ENCODE measurements around the gene ASPSCR1. TPM values are rescaled to one million over a fixed set of nuclear protein-coding genes. Genes with fewer than 3 reads are reported as not detected.
"Not testable (repeated sequence)": the region's sequence is repeated elsewhere in the genome, so short reads cannot be mapped to it uniquely, and the experiment has no call there.

The ASPSCR1 gene
- total RNA-seq, 2 experiments from 2014 or later = 34.4 to 35.1 TPM

DNA sequence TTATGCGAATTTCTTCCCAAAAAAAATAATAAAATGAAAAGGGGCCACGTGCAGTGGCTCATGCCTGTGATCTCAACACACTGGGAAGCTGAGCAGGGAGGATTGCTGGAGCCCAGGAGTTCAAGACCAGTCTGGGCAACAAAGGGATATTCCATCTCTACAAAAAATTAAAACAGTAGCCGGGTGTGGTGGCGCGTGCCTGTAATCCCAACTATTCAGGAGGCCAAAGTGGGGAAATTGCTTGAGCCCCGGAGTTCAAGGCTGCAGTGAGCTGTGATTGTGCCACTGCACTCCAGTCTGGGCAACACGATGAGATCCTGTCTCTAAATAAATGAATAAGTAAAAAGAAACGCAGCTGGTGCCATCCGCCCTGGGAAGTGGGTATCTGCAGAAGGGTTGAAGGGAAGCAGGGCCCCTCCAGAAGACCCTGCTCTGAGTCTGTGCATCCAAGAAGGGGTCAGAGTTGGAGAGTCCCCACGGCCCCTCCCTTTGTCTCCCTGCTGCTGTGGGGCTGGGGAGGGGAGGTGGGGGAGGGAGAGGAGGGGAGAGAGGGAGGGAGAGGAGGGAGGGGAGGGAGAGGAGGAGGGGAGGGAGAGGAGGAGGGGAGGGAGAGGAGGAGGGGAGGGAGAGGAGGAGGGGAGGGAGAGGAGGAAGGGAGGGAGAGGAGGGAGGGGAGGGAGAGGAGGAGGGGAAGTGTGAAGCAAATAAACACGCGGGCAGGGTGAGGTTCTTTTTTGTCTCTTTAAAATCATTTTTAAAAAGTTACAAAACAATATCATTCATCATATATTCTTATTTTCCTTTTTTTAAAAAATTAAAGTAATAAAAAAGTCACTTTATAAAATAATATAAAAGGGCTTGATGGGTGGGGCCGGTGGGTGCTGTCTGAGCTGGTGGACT, 25.4 kb upstream of the ASPSCR1 start:
- H3K9me3 Mint-ChIP-seq = no peaks in the 10 kb centered on the region
- DNase-seq (no peak), ATAC-seq (ENCODE audit: low read depth) (no peak)
- peaks cover 8% of the 10 kb centered on the region for H3K27me3 Mint-ChIP-seq
- H3K36me3 Mint-ChIP-seq = no peaks in the 10 kb centered on the region
- no peak overlapping the region for H3K4me3 Mint-ChIP-seq
- H3K27ac Mint-ChIP-seq = no peak overlapping the region
- no peaks in the 10 kb centered on the region for H3K4me1 Mint-ChIP-seq
- POLR2A ChIA-PET = interaction anchor here (1.4 kb wide), 1 partner anchor 70 kb away, joined by 3 read pairs; the partner anchor contains the start of gene CENPX

DNA sequence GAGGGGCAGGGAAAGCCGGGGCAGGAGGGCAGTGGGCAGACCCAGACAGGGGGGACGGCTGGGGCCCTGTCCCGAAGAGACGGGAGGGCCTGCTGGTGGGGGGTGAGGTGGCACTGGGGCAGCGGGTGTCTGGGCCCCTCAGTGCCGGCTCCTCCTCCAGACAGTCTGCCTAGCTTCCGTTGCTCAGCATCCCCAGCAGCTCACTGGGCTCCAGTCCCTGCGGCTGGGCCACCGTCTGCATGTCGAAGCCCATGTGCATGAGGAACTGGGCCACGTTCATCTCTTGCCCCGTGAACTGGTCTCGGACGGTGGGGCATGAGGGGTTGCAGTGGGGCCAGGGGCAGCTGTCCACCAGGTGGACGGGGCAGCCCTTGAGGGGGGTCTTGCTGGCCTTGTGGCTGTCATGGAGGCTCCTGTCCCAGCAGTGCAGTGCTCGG, 24.6 kb upstream of the ASPSCR1 start:
- H3K4me1 Mint-ChIP-seq = no peaks in the 10 kb centered on the region
- H3K27me3 Mint-ChIP-seq = peaks cover 12% of the 10 kb centered on the region
- POLR2A ChIA-PET = interaction anchor here (1.4 kb wide), 1 partner anchor 70 kb away, joined by 3 read pairs; the partner anchor contains the start of gene CENPX
- DNase-seq (no peak), ATAC-seq (ENCODE audit: low read depth) (no peak)
- H3K9me3 Mint-ChIP-seq = no peaks in the 10 kb centered on the region
- H3K27ac Mint-ChIP-seq = no peak overlapping the region
- H3K36me3 Mint-ChIP-seq = no peaks in the 10 kb centered on the region
- H3K4me3 Mint-ChIP-seq = no peak overlapping the region

- POLR2A ChIA-PET = interaction anchor here (1.4 kb wide), 1 partner anchor 69 kb away, joined by 3 read pairs; the partner anchor contains the start of gene CENPX
- H3K36me3 Mint-ChIP-seq; H3K9me3 Mint-ChIP-seq; H3K4me3 Mint-ChIP-seq; ATAC-seq (ENCODE audit: low read depth); H3K4me1 Mint-ChIP-seq; H3K27ac Mint-ChIP-seq; DNase-seq: not testable (repeated sequence)
- H3K27me3 Mint-ChIP-seq = peaks cover 16% of the 10 kb centered on the region
Observed at GRCh38 chr17:81953443-81953842, 24.0 kb upstream of the ASPSCR1 start.

DNA sequence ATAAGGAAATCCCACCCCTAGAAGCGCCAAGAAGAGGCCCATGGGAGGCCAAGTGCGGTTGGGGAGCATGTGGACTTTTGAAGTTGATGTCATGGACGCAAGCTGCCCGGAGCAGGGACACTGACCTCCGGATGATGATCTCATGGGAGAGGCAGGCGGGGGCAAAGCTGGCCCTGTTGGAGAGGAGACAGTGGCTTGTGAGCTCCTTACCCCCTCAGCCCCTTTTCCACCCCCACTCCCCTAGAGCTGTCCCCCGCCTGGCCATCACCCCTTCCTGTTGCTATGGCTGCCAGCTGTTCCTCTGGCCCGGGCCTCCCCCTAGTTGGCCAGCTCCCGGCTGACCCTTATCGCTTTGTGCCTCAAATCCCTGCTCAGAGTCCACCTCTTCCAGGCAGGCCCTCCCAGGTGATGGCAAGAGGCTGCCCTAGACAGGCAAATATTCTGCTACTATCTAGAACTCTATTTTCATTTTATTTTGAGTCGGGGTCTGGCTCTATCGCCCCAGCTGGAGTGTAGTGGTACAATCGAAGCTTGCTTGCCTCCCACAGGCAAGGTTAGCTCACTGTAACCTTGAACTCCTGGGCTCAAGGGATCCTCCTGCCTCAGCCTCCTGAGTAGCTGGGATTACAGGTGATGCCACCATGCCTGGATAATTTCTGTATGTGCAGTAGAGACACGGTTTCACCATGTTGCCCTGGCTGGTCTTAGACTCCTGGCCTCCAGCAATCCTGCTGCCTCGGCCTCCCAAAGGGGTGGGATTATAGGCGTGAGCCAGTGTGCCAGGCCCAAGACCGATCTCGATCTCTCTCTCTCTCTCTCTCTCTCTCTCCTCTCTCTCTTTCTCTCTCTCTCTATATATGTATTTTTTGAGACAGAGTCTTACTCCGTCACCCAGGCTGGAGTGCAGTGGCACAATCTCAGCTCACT, 23.0 kb upstream of the ASPSCR1 start:
- peaks cover 23% of the 10 kb centered on the region for H3K27me3 Mint-ChIP-seq
- DNase-seq (no peak), ATAC-seq (ENCODE audit: low read depth) (no peak)
- POLR2A ChIA-PET = interaction anchor here (1.1 kb wide), 1 partner anchor 68 kb away, joined by 4 read pairs; the partner anchor contains the start of gene CENPX
- H3K4me1 Mint-ChIP-seq = no peaks in the 10 kb centered on the region
- no peaks in the 10 kb centered on the region for H3K36me3 Mint-ChIP-seq
- H3K4me3 Mint-ChIP-seq = no peak overlapping the region
- H3K9me3 Mint-ChIP-seq = no peaks in the 10 kb centered on the region
- H3K27ac Mint-ChIP-seq = no peak overlapping the region

DNA sequence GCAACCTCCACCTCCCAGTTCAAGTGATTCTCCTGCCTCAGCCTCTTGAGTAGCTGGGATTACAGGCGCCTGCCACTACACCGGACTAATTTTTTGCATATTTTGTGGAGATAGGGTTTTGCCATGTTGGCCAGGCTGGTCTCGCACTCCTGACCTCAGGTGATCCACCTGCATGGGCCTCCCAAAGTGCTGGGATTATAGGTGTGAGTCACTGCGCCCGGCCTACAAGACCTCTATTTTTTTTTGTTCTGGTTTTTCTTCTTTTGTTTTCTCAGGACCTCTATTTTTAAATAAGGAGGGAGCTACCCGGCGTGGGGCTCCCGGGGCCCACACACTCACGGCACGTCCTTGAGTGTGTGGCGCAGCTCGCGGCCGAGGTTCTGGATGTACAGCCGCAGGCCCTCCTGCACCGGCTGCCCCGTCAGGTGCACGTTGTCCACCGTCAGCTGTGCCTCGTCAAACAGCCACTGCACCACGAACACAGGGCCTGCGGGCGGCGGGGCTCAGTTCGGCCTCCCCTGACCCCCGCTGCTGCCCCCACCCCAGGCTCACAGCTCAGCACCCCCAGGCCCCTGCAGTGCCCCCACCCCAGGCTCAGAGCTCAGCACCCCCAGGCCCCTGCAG, 22.3 kb upstream of the ASPSCR1 start:
- H3K36me3 Mint-ChIP-seq = no peaks in the 10 kb centered on the region
- POLR2A ChIA-PET = interaction anchor here (1.1 kb wide), 1 partner anchor 67 kb away, joined by 4 read pairs; the partner anchor contains the start of gene CENPX

GRCh38 chr17:81955756-81956544, 21.5 kb upstream of the ASPSCR1 start:
- DNase-seq = no peak
- POLR2A ChIA-PET = interaction anchor here (1.1 kb wide), 1 partner anchor 66 kb away, joined by 4 read pairs; the partner anchor contains the start of gene CENPX
- no peaks in the 10 kb centered on the region for H3K4me1 Mint-ChIP-seq
- H3K27ac Mint-ChIP-seq = no peak overlapping the region
- no peaks in the 10 kb centered on the region for H3K36me3 Mint-ChIP-seq
- H3K4me3 Mint-ChIP-seq = no peak overlapping the region
- no peak for ATAC-seq (ENCODE audit: low read depth)
- peaks cover 21% of the 10 kb centered on the region for H3K27me3 Mint-ChIP-seq
- H3K9me3 Mint-ChIP-seq = no peaks in the 10 kb centered on the region

More for the DNA sequence above, 22.3 kb upstream of the ASPSCR1 start:
- Mint-ChIP-seq H3K27ac (no peak overlapping the region), H3K4me3 (no peak overlapping the region), H3K4me1 (no peaks in the 10 kb centered on the region), H3K27me3 (peaks cover 23% of the 10 kb centered on the region), H3K9me3 (no peaks in the 10 kb centered on the region)
- no peak for ATAC-seq (ENCODE audit: low read depth)
- DNase-seq = no peak

DNA sequence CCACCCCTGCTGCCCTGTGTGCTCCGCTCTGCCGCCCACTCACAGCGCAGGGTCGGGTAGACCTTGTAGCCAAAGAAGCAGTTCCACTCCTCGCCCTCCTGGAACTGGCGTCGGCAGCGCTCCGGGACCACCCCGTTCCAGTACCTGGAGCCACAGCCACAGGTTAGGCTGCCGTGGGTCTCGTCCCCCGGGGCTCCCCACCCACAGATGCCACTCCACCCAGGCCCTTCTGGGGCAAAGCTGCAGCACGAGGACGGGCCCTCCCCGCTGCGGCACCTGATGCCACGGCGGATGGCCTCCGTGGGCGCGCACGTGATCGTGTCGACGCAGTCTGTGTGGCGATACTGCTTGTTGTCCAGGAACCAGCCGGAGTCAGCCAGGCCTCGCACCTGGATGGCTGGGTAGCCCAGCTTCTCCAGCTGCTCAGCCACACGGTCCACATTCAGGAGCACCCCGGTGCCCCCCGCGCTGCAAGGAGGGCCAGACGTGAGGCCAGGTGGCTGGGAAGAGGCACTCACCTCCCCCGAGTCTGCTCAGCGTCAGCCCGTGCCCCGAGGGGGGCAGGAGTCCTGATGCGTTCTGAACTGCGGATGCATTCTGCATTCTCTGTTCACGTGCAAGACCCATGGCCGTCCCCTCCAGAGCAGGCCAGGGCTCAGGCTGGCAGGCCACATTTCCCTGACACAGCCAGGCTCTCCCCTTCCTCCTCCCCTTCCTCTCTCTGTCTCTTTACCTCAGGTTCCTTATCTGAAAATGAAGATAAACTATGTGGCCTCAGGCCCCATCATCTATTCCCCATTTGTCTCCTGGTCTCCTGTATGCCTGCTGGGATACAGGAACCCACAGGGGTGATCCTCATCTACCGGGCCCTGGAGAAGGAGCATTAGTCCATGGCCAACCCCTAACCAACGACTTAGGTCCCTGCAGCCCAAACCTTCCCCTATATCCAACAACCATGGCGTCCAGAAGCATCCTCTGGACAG, 20.5 kb upstream of the ASPSCR1 start:
- DNase-seq (no peak), ATAC-seq (ENCODE audit: low read depth) (no peak)
- H3K36me3 Mint-ChIP-seq = no peaks in the 10 kb centered on the region
- POLR2A ChIA-PET = no interaction called here
- no peaks in the 10 kb centered on the region for H3K9me3 Mint-ChIP-seq
- H3K27me3 Mint-ChIP-seq = peaks cover 17% of the 10 kb centered on the region
- no peak overlapping the region for H3K27ac Mint-ChIP-seq
- no peak overlapping the region for H3K4me3 Mint-ChIP-seq
- no peaks in the 10 kb centered on the region for H3K4me1 Mint-ChIP-seq

DNA sequence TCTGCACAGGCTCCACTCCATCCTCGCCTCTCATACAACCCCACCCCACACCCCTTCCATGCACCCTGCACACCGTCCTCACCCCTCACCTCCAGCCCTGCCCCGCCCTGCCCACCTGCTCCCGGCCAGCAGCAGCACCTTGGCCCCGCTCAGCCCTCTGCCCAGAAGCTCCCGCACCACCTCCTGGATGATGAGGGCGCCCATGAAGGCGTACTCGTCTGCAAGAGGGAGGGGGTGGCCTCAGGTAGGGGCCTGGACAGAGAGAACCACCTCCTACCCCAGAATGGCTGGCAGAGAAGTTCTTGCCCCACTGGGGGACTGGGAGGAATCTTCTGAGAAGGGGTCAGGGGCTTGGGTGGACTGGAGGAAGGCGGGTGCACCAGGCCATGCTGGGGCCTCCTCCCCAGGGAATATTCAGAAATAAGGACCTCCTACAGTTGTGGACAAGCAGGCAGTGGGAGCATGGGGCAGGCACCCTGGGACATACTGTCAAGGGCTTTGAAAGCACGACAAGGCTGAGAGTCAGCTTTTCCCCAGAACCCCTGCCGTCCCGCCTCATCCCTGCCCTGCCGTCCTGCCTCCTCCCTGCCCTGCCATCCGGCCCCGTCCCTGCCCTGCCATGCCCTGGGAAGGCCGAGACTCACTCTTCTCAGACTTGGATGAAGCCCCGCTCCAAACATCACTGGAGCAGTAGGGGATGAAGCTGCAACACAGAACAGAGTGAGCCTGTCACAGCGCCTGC, 19.6 kb upstream of the ASPSCR1 start:
- Mint-ChIP-seq H3K4me1 (no peaks in the 10 kb centered on the region), H3K36me3 (no peaks in the 10 kb centered on the region), H3K9me3 (no peaks in the 10 kb centered on the region), H3K27me3 (peaks cover 23% of the 10 kb centered on the region), H3K27ac (no peak overlapping the region), H3K4me3 (no peak overlapping the region)
- DNase-seq (no peak), ATAC-seq (ENCODE audit: low read depth) (no peak)
- POLR2A ChIA-PET = interaction anchor here (1.2 kb wide), 1 partner anchor 80 kb away, joined by 4 read pairs; the partner anchor contains the start of gene DCXR

DNA sequence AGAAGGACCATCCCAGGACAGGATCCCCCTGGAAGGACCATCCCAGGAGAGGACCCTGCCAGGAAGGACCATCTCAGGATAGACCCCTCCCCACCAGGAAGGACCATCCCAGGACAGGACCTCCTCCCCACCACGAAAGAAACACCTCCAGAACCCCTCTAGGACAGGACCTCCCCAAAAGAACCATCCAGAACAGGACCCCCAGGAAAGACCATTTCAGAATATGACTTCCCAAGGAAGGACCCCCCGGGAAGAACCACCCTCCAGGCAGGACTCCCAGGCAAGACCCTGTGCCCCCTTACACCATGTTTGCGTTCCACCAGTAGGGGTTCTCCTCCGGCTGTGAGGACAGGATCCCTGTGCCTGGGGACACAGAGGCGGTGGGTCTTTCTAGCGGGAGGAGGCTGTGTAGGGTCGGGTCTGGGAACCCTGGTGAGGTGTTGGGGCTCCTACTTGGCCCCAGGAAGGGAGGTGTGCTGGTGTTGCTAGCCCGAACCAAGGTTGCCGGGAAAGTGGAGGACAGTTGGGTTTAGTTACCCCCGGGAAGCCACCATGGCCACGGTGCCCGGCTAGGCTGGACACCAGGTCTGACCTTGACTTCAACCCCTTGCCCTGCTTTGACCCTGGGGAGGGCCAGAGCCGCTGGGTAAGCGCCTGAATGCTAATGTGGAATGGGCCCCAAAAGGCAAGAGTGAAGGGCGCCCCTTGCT, 18.6 kb upstream of the ASPSCR1 start:
- H3K27me3 Mint-ChIP-seq = peaks cover 32% of the 10 kb centered on the region
- DNase-seq (no peak), ATAC-seq (ENCODE audit: low read depth) (no peak)
- peak overlapping the region; percentile 40 for H3K4me3 Mint-ChIP-seq
- no peaks in the 10 kb centered on the region for H3K36me3 Mint-ChIP-seq
- no peaks in the 10 kb centered on the region for H3K9me3 Mint-ChIP-seq
- no peaks in the 10 kb centered on the region for H3K4me1 Mint-ChIP-seq
- POLR2A ChIA-PET = interaction anchor here (0.9 to 3.3 kb wide), 4 partner anchors 9 to 79 kb away, joined by 3 to 39 read pairs (median 5); partner anchors contain the start of genes ASPSCR1, CENPX, DCXR and LRRC45
- no peak overlapping the region for H3K27ac Mint-ChIP-seq

GRCh38 chr17:81959362-81960129, 17.9 kb upstream of the ASPSCR1 start:
- POLR2A ChIA-PET = interaction anchor here (0.7 to 3.3 kb wide), 4 partner anchors 8 to 62 kb away, joined by 3 to 39 read pairs (median 4); partner anchors contain the start of genes ASPSCR1, CENPX and LRRC45
- peak; percentile 95 for ATAC-seq (ENCODE audit: low read depth)
- peaks cover 40% of the 10 kb centered on the region for H3K27me3 Mint-ChIP-seq
- H3K27ac Mint-ChIP-seq = no peak overlapping the region
- H3K9me3 Mint-ChIP-seq = no peaks in the 10 kb centered on the region
- no peaks in the 10 kb centered on the region for H3K36me3 Mint-ChIP-seq
- H3K4me1 Mint-ChIP-seq = no peaks in the 10 kb centered on the region
- H3K4me3 Mint-ChIP-seq = no peak overlapping the region
- DNase-seq = peak; percentile 93
